PFSK-1 (cell line): Measurements from ENCODE around the gene SMG6.

Source experiments
- POLR2AphosphoS5 ChIP-seq: IDR thresholded peaks from 2 replicates; pipeline ENCODE4 v1.6.1; 2012; ENCODE audit warnings: low read depth, mild to moderate bottlenecking, control low read depth, low read length, moderate library complexity
- SIN3A ChIP-seq: IDR thresholded peaks from 2 replicates; pipeline ENCODE4 v1.6.1; 2012; ENCODE audit warnings: mild to moderate bottlenecking, low read length, moderate library complexity, borderline replicate concordance; ENCODE audit not compliant: insufficient read depth
- TAF1 ChIP-seq: IDR thresholded peaks from 2 replicates; pipeline ENCODE4 v1.6.1; 2012; ENCODE audit warnings: low read length, control low read depth, borderline replicate concordance; ENCODE audit not compliant: insufficient read depth

DNA sequence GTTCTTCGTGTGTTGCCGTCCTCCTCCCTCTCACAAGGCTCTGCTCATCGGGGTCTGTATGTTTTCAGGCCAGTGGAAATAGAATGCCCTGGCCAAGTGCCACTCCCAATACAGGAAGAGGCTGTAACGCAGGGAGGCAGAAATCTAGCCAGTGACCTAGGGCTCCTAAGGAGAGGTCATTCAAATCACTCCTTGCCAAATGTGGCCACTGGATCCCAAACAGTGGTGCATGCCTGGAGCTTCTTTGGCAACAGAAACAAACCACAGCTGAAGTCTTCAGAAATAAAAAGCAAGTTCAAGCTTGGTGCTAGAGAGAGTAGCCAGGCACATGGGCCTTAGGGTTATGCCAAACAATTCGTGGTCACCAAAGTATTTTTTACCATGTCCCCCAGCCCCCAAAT, 66.1 kb downstream of the SMG6 start:
- TF ChIP-seq POLR2AphosphoS5 (no peak), SIN3A (no peak), TAF1 (no peak)
